D721Med (cell line): Measurements from ENCODE around the gene NRG2.

Source experiments
- DNase-seq: peaks from one replicate; pipeline ENCODE4 v3.0.0; 2011; ENCODE audit warnings: low spot score; ENCODE audit not compliant: insufficient read length
- FAIRE-seq: peaks from 2 replicates; lab custom pipeline; 2011; peaks lifted over from hg19 to GRCh38; lab: Jason Lieb, UNC
- CTCF ChIP-seq: IDR thresholded peaks from 2 replicates; pipeline ENCODE4 v1.5.1; 2012; ENCODE audit warnings: mild to moderate bottlenecking, control low read depth; ENCODE audit not compliant: insufficient read depth; ENCODE audit errors: missing control alignments

The NRG2 gene

GRCh38 chr5:139961435-139962157, 81.5 kb downstream of the NRG2 start:
- no peak for TF ChIP-seq CTCF
- FAIRE-seq (no peak), DNase-seq (no peak)

- no peak for DNase-seq
- TF ChIP-seq CTCF, result no peak
- no peak for FAIRE-seq
Measured at GRCh38 chr5:139960723-139961383, 82.2 kb downstream of the NRG2 start.

GRCh38 chr5:139958432-139959148, 84.5 kb downstream of the NRG2 start:
- no peak for FAIRE-seq
- no peak for DNase-seq
- TF ChIP-seq CTCF, result no peak

- no peak for TF ChIP-seq CTCF
- no peak for FAIRE-seq
- DNase-seq, result no peak
Measured at GRCh38 chr5:139956342-139956741, 86.8 kb downstream of the NRG2 start.

GRCh38 chr5:139955616-139956273, 87.4 kb downstream of the NRG2 start:
- DNase-seq, result no peak
- FAIRE-seq, result no peak
- TF ChIP-seq CTCF, result no peak

- TF ChIP-seq CTCF, result no peak
- no peak for DNase-seq
- no peak for FAIRE-seq
Measured at GRCh38 chr5:139955053-139955605, 88.0 kb downstream of the NRG2 start.
